ENCODE data around the gene ARRDC3.

DNA sequence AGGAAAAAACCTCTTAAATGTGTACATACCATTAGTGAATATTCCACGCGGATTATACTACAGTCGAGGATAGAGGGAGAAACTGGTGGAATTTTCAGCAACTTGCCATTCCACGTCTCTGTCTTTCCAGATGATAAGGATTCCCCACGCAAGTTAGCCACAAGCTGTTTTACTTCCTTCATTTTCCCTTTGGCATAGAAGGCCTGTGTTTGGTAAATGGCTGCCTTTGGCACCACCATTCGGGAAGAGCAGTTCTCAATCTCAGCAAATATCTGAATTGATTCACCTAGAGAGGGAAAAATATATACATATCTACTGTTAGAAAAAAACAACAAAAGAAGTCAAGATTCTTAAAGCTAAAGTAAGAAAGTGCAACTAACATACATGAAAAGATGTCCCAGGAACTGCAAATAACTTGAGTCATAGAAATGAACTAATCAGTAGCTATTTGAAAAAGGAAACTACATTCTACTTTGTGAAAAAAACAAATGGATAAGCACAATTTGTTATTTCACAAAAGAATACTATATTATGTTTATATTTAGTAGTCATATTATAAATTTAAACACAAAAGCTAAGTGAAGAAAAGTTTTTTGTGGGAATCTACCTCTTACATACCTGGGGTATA is 8.1 kb downstream of the ARRDC3 start:
- TF ChIP-seq, protein P1, sequence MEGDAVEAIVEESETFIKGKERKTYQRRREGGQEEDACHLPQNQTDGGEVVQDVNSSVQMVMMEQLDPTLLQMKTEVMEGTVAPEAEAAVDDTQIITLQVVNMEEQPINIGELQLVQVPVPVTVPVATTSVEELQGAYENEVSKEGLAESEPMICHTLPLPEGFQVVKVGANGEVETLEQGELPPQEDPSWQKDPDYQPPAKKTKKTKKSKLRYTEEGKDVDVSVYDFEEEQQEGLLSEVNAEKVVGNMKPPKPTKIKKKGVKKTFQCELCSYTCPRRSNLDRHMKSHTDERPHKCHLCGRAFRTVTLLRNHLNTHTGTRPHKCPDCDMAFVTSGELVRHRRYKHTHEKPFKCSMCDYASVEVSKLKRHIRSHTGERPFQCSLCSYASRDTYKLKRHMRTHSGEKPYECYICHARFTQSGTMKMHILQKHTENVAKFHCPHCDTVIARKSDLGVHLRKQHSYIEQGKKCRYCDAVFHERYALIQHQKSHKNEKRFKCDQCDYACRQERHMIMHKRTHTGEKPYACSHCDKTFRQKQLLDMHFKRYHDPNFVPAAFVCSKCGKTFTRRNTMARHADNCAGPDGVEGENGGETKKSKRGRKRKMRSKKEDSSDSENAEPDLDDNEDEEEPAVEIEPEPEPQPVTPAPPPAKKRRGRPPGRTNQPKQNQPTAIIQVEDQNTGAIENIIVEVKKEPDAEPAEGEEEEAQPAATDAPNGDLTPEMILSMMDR (conservative IDR thresholded peaks at IDR 0.05), result no peak
- no peak for TF ChIP-seq EZH2 (IDR thresholded peaks at IDR 0.05; ENCODE audit: low read depth)
